A549 (cell line): ENCODE results near the gene RGL3.

Experiments
- GATA3 ChIP-seq: IDR thresholded peaks from 2 replicates; pipeline ENCODE4 v1.6.1; 2012; ENCODE audit warnings: borderline replicate concordance
- JUN ChIP-seq, 2 experiments: fragments of >200 bp; sonication (Bioruptor Twin); formaldehyde crosslinking; IDR thresholded peaks; 2 replicates in 1 of 2; 3 replicates in 1 of 2; pipeline ENCODE4 v1.6.1; 2016 to 2017
- KDM5A ChIP-seq: fragments of 200-600 bp; sonication (generic); IDR thresholded peaks from 2 replicates; pipeline ENCODE4 v1.6.1; 2016; ENCODE audit warnings: antibody characterized with exemption, mild to moderate bottlenecking
- TF ChIP-seq, protein P1 (sequence below): fragments of >200 bp; sonication (Bioruptor Twin); formaldehyde crosslinking; IDR thresholded peaks from 3 replicates; pipeline ENCODE4 v1.5.1; 2016
- TF ChIP-seq, protein P2 (sequence below): fragments of 200-600 bp; sonication (generic); IDR thresholded peaks from 2 replicates; pipeline ENCODE4 v1.6.1; 2016; ENCODE audit warnings: antibody characterized with exemption, mild to moderate bottlenecking, moderate library complexity
- TF ChIP-seq, protein P3 (sequence below): fragments of 150-350 bp; IDR thresholded peaks from 2 replicates; pipeline ENCODE4 v1.6.1; 2014; ENCODE audit warnings: low read depth, mild to moderate bottlenecking, low read length

DNA sequence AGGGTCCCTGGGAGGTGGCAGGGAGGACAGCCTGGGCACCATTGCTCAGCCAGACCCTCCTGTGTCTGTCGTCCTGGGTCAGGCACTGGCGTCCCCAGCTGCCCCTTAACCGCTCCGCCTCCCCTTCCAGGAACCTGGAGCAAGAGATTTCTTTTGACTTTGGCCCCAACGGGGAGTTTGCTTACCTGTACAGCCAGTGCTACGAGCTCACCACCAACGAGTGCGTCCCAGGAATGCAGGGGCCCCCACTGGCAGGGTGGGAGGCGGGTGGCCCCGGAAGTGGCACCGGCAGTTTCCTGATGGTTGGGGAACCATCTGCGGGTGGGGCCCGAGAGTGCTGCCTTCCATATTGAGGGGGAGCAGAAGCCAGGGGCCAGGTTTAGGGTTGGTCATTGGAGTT is 29.3 kb upstream of the RGL3 start:
- TF ChIP-seq, protein P1, sequence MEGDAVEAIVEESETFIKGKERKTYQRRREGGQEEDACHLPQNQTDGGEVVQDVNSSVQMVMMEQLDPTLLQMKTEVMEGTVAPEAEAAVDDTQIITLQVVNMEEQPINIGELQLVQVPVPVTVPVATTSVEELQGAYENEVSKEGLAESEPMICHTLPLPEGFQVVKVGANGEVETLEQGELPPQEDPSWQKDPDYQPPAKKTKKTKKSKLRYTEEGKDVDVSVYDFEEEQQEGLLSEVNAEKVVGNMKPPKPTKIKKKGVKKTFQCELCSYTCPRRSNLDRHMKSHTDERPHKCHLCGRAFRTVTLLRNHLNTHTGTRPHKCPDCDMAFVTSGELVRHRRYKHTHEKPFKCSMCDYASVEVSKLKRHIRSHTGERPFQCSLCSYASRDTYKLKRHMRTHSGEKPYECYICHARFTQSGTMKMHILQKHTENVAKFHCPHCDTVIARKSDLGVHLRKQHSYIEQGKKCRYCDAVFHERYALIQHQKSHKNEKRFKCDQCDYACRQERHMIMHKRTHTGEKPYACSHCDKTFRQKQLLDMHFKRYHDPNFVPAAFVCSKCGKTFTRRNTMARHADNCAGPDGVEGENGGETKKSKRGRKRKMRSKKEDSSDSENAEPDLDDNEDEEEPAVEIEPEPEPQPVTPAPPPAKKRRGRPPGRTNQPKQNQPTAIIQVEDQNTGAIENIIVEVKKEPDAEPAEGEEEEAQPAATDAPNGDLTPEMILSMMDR = no peak
- TF ChIP-seq, protein P2, sequence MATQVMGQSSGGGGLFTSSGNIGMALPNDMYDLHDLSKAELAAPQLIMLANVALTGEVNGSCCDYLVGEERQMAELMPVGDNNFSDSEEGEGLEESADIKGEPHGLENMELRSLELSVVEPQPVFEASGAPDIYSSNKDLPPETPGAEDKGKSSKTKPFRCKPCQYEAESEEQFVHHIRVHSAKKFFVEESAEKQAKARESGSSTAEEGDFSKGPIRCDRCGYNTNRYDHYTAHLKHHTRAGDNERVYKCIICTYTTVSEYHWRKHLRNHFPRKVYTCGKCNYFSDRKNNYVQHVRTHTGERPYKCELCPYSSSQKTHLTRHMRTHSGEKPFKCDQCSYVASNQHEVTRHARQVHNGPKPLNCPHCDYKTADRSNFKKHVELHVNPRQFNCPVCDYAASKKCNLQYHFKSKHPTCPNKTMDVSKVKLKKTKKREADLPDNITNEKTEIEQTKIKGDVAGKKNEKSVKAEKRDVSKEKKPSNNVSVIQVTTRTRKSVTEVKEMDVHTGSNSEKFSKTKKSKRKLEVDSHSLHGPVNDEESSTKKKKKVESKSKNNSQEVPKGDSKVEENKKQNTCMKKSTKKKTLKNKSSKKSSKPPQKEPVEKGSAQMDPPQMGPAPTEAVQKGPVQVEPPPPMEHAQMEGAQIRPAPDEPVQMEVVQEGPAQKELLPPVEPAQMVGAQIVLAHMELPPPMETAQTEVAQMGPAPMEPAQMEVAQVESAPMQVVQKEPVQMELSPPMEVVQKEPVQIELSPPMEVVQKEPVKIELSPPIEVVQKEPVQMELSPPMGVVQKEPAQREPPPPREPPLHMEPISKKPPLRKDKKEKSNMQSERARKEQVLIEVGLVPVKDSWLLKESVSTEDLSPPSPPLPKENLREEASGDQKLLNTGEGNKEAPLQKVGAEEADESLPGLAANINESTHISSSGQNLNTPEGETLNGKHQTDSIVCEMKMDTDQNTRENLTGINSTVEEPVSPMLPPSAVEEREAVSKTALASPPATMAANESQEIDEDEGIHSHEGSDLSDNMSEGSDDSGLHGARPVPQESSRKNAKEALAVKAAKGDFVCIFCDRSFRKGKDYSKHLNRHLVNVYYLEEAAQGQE = no peak
- TF ChIP-seq JUN (IDR thresholded peaks at IDR 0.05) (no peak), GATA3 (no peak), KDM5A (no peak)
- TF ChIP-seq, protein P3, sequence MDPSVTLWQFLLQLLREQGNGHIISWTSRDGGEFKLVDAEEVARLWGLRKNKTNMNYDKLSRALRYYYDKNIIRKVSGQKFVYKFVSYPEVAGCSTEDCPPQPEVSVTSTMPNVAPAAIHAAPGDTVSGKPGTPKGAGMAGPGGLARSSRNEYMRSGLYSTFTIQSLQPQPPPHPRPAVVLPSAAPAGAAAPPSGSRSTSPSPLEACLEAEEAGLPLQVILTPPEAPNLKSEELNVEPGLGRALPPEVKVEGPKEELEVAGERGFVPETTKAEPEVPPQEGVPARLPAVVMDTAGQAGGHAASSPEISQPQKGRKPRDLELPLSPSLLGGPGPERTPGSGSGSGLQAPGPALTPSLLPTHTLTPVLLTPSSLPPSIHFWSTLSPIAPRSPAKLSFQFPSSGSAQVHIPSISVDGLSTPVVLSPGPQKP = no peak
